Measurements from ENCODE around the gene KCNE5. TPM values are rescaled to one million over a fixed set of nuclear protein-coding genes. Genes with fewer than 3 reads are reported as not detected.
"Not testable (repeated sequence)": the region's sequence is repeated elsewhere in the genome, so short reads cannot be mapped to it uniquely, and the experiment has no call there.

Gene KCNE5
- total RNA-seq, 1 donor, result 0.36 TPM

DNA sequence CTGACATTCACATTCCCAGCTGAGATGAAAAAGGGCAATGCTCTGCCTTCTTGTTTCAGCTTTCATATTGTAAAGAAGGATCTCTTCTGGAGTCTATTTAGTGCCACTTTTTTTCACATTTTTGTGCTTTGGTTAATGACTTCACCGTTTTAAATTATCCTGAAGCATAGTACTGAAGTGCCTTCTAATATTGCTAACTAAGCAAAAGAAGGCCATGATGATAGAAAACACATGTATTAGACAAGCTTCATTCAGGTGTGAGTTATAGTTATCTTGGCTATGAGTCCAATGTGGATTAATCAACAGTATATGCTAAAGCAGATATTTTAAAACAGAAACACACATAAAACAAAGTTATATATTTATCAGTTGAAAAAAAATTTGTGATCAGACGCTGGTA is 47.9 kb downstream of the KCNE5 start:
- Histone ChIP-seq H3K27me3 (ENCODE audit: insufficient read depth, low read length) (peaks cover 14% of the 10 kb centered on the region), H3K9me3 (ENCODE audit: low read depth, low read length) (no peaks in the 10 kb centered on the region), H3K4me3 (ENCODE audit: insufficient read depth, low read length) (no peak overlapping the region), H3K79me2 (ENCODE audit: insufficient read depth, low read length) (no peaks in the 10 kb centered on the region), H2AFZ (ENCODE audit: low read length) (no peak overlapping the region), H3K4me2 (ENCODE audit: insufficient read depth, low read length) (no peak overlapping the region), H4K20me1 (ENCODE audit: insufficient read depth, low read length) (no peaks in the 10 kb centered on the region), H3K27ac (ENCODE audit: low read depth, low read length) (no peak overlapping the region), H3K4me1 (ENCODE audit: insufficient read depth, low read length) (no peaks in the 10 kb centered on the region), H3K36me3 (ENCODE audit: insufficient read depth, low read length) (no peaks in the 10 kb centered on the region)
- DNase-seq (ENCODE audit: insufficient read length, low spot score, missing footprints), result no peak
- TF ChIP-seq, protein P1, sequence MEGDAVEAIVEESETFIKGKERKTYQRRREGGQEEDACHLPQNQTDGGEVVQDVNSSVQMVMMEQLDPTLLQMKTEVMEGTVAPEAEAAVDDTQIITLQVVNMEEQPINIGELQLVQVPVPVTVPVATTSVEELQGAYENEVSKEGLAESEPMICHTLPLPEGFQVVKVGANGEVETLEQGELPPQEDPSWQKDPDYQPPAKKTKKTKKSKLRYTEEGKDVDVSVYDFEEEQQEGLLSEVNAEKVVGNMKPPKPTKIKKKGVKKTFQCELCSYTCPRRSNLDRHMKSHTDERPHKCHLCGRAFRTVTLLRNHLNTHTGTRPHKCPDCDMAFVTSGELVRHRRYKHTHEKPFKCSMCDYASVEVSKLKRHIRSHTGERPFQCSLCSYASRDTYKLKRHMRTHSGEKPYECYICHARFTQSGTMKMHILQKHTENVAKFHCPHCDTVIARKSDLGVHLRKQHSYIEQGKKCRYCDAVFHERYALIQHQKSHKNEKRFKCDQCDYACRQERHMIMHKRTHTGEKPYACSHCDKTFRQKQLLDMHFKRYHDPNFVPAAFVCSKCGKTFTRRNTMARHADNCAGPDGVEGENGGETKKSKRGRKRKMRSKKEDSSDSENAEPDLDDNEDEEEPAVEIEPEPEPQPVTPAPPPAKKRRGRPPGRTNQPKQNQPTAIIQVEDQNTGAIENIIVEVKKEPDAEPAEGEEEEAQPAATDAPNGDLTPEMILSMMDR (IDR thresholded peaks at IDR 0.05; ENCODE audit: extremely low read depth, low read depth, low read length), result no peak

DNA sequence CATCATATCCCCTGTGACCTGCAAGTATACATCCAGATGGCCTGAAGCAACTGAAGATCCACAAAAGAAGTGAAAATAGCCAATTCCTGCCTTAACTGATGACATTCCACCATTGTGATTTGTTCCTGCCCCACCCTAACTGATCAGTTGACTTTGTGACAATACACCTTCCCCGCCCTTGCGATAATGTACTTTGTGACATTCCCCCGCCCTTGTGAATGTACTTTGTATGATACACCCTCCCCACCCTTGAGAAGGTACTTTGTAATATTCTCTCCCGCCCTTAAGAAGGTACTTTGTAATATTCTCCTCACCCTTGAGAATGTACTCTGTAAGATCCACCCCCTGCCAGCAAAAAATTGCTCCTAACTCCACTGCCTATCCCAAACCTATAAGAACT is 48.9 kb downstream of the KCNE5 start:
- H2AFZ ChIP-seq (ENCODE audit: low read length); H3K4me3 ChIP-seq (ENCODE audit: insufficient read depth, low read length); H3K9me3 ChIP-seq (ENCODE audit: low read depth, low read length); DNase-seq (ENCODE audit: insufficient read length, low spot score, missing footprints); H3K4me1 ChIP-seq (ENCODE audit: insufficient read depth, low read length); H3K79me2 ChIP-seq (ENCODE audit: insufficient read depth, low read length); H3K36me3 ChIP-seq (ENCODE audit: insufficient read depth, low read length); H3K4me2 ChIP-seq (ENCODE audit: insufficient read depth, low read length); H3K27ac ChIP-seq (ENCODE audit: low read depth, low read length); H4K20me1 ChIP-seq (ENCODE audit: insufficient read depth, low read length): not testable (repeated sequence)
- peaks cover 14% of the 10 kb centered on the region for H3K27me3 ChIP-seq (ENCODE audit: insufficient read depth, low read length)

Small RNAs within 50 kb of the gene (small RNA-seq; reads per million reads assigned to genes)
- gene AL118496.2, result not detected

Other genes with a start within 250 kb of the KCNE5 start
- under 0.01 TPM in 1 of 2 replicates, not detected in the other for gene GUCY2F, start 143.1 kb downstream of the KCNE5 start, total RNA-seq
- gene NXT2, start 88.3 kb downstream of the KCNE5 start, total RNA-seq, result 10.6 and 10.9 TPM in 2 replicates
- gene ACSL4, start 108.1 kb upstream of the KCNE5 start, total RNA-seq, result 96.9 and 117 TPM in 2 replicates

Measured in osteoblast (primary cell).